Astrocyte (in vitro differentiated cells and primary cell): ENCODE data around the gene PTPRN2. TPM values are rescaled to one million over a fixed set of nuclear protein-coding genes. Genes with fewer than 3 reads are reported as not detected.

Experiments used
- DNase-seq: peaks from one replicate; pipeline ENCODE4 v3.0.0-alpha.2; 2010; ENCODE audit warnings: low read depth
- FAIRE-seq: peaks from 2 replicates; lab custom pipeline; 2011; peaks lifted over from hg19 to GRCh38; lab: Jason Lieb, UNC
- H2AFZ ChIP-seq: 2 replicates; pipeline ENCODE4 v1.6.0; 2012; ENCODE audit warnings: low read depth, low read length, inconsistent platforms
- H3K27ac ChIP-seq: 2 replicates; pipeline ENCODE4 v1.5.1; 2011; ENCODE audit warnings: low read depth, low read length, inconsistent platforms
- H3K27me3 ChIP-seq: 2 replicates; pipeline ENCODE4 v1.6.0; 2011; ENCODE audit warnings: low read length, inconsistent platforms; ENCODE audit not compliant: insufficient read depth
- H3K36me3 ChIP-seq: 2 replicates; pipeline ENCODE4 v1.5.1; 2011; ENCODE audit warnings: low read length, inconsistent platforms; ENCODE audit not compliant: insufficient read depth
- H3K4me1 ChIP-seq: 2 replicates; pipeline ENCODE4 v1.5.1; 2011; ENCODE audit warnings: low read length, inconsistent platforms; ENCODE audit not compliant: insufficient read depth
- H3K4me2 ChIP-seq: 2 replicates; pipeline ENCODE4 v1.6.0; 2012; ENCODE audit warnings: low read length, inconsistent platforms
- H3K4me3 ChIP-seq: 2 replicates; pipeline ENCODE4 v1.5.1; 2011; ENCODE audit warnings: low read depth, mild to moderate bottlenecking, low read length, inconsistent platforms; ENCODE audit not compliant: insufficient read depth
- H3K79me2 ChIP-seq: 2 replicates; pipeline ENCODE4 v1.6.0; 2012; ENCODE audit warnings: mild to moderate bottlenecking, low read length, inconsistent platforms; ENCODE audit not compliant: insufficient read depth
- H3K9ac ChIP-seq: 2 replicates; pipeline ENCODE4 v1.6.0; 2012; ENCODE audit warnings: mild to moderate bottlenecking, low read length, inconsistent platforms
- H3K9me3 ChIP-seq: 2 replicates; pipeline ENCODE4 v1.5.1; 2012; ENCODE audit warnings: low read depth, mild to moderate bottlenecking, low read length, inconsistent platforms; ENCODE audit not compliant: insufficient read depth
- H4K20me1 ChIP-seq: 2 replicates; pipeline ENCODE4 v1.6.0; 2012; ENCODE audit warnings: low read length, inconsistent platforms; ENCODE audit not compliant: insufficient read depth
- H3K27ac Mint-ChIP-seq: one replicate; pipeline ENCODE4 v1.8.0; 2021; ENCODE audit warnings: mild to moderate bottlenecking, mixed read lengths; ENCODE audit not compliant: unreplicated experiment
- H3K27me3 Mint-ChIP-seq: one replicate; pipeline ENCODE4 v1.8.0; 2021; ENCODE audit warnings: low read depth, mixed read lengths; ENCODE audit not compliant: unreplicated experiment
- H3K36me3 Mint-ChIP-seq: one replicate; pipeline ENCODE4 v1.8.0; 2021; ENCODE audit warnings: low read depth, mixed read lengths; ENCODE audit not compliant: unreplicated experiment
- H3K4me1 Mint-ChIP-seq: one replicate; pipeline ENCODE4 v1.8.0; 2021; ENCODE audit warnings: low read depth, mixed read lengths; ENCODE audit not compliant: unreplicated experiment
- H3K4me3 Mint-ChIP-seq: one replicate; pipeline ENCODE4 v1.8.0; 2021; ENCODE audit warnings: mild to moderate bottlenecking, moderate library complexity, mixed read lengths; ENCODE audit not compliant: unreplicated experiment
- H3K9me3 Mint-ChIP-seq: one replicate; pipeline ENCODE4 v1.8.0; 2021; ENCODE audit warnings: mild to moderate bottlenecking, mixed read lengths; ENCODE audit not compliant: unreplicated experiment
- CTCF ChIP-seq: IDR thresholded peaks from 2 replicates; pipeline ENCODE4 v1.5.1; 2011; ENCODE audit warnings: low read depth, mild to moderate bottlenecking, inconsistent platforms, low read length, moderate library complexity; ENCODE audit not compliant: insufficient read depth
- EZH2 ChIP-seq: IDR thresholded peaks from 2 replicates; pipeline ENCODE4 v1.6.1; 2012; ENCODE audit warnings: mild to moderate bottlenecking, low read length, inconsistent platforms; ENCODE audit not compliant: insufficient read depth
- total RNA-seq: library from RNA; stranded (reverse); gene quantifications from 2 replicates; pipeline ENCODE4 v1.2.1, GENCODE V29; 2021

Gene PTPRN2
- total RNA-seq, 1 donor from 2014 or later = 0.09 TPM

GRCh38 chr7:157586426-157586955, 1001.1 kb downstream of the PTPRN2 start:
- Mint-ChIP-seq H3K4me1 (no peaks in the 10 kb centered on the region), H3K27ac (no peak overlapping the region), H3K36me3 (no peaks in the 10 kb centered on the region), H3K4me3 (no peak overlapping the region), H3K27me3 (no peaks in the 10 kb centered on the region), H3K9me3 (peaks cover 20% of the 10 kb centered on the region)
- Histone ChIP-seq H3K79me2 (no peaks in the 10 kb centered on the region), H3K4me1 (no peaks in the 10 kb centered on the region), H3K36me3 (no peaks in the 10 kb centered on the region), H3K4me2 (no peak overlapping the region), H3K4me3 (no peak overlapping the region), H3K27ac (no peak overlapping the region), H3K9ac (no peak overlapping the region), H2AFZ (no peak overlapping the region), H3K27me3 (no peaks in the 10 kb centered on the region), H4K20me1 (no peaks in the 10 kb centered on the region), H3K9me3 (no peaks in the 10 kb centered on the region)
- TF ChIP-seq CTCF (no peak), EZH2 (no peak)
- DNase-seq (no peak), FAIRE-seq (no peak)

- Mint-ChIP-seq H3K27ac (no peak overlapping the region), H3K4me3 (no peak overlapping the region), H3K4me1 (no peaks in the 10 kb centered on the region), H3K27me3 (no peaks in the 10 kb centered on the region), H3K9me3 (peaks cover 17% of the 10 kb centered on the region), H3K36me3 (no peaks in the 10 kb centered on the region)
- TF ChIP-seq EZH2 = no peak
- no peak for TF ChIP-seq CTCF
- no peak overlapping the region for H3K27ac ChIP-seq
- H3K4me3 ChIP-seq = no peak overlapping the region
- no peaks in the 10 kb centered on the region for H4K20me1 ChIP-seq
- no peaks in the 10 kb centered on the region for H3K27me3 ChIP-seq
- DNase-seq (no peak), FAIRE-seq (no peak)
- H3K4me1 ChIP-seq = no peaks in the 10 kb centered on the region
- no peak overlapping the region for H3K4me2 ChIP-seq
- no peak overlapping the region for H2AFZ ChIP-seq
- H3K79me2 ChIP-seq = no peaks in the 10 kb centered on the region
- H3K9me3 ChIP-seq = no peaks in the 10 kb centered on the region
- H3K9ac ChIP-seq = no peak overlapping the region
- H3K36me3 ChIP-seq = no peaks in the 10 kb centered on the region
These were observed 1002.3 kb downstream of the PTPRN2 start for GRCh38 chr7:157585113-157585861.

GRCh38 chr7:157584420-157584819, 1003.2 kb downstream of the PTPRN2 start:
- no peaks in the 10 kb centered on the region for H3K36me3 ChIP-seq
- no peak overlapping the region for H2AFZ ChIP-seq
- DNase-seq = no peak
- FAIRE-seq = no peak
- Mint-ChIP-seq H3K36me3 (no peaks in the 10 kb centered on the region), H3K9me3 (peaks cover 19% of the 10 kb centered on the region), H3K27me3 (no peaks in the 10 kb centered on the region), H3K27ac (no peak overlapping the region), H3K4me3 (no peak overlapping the region), H3K4me1 (no peaks in the 10 kb centered on the region)
- no peak overlapping the region for H3K4me3 ChIP-seq
- no peaks in the 10 kb centered on the region for H3K9me3 ChIP-seq
- no peak overlapping the region for H3K4me2 ChIP-seq
- TF ChIP-seq CTCF (no peak), EZH2 (no peak)
- H3K79me2 ChIP-seq = no peaks in the 10 kb centered on the region
- H3K27ac ChIP-seq = no peak overlapping the region
- no peaks in the 10 kb centered on the region for H3K4me1 ChIP-seq
- H4K20me1 ChIP-seq = no peaks in the 10 kb centered on the region
- H3K27me3 ChIP-seq = no peaks in the 10 kb centered on the region
- H3K9ac ChIP-seq = no peak overlapping the region
